NCI-H345 treated with DMSO at 0.1 percent for 48 hours (cell line): ENCODE results near the gene PLIN5.
"Not testable (repeated sequence)": the region's sequence is repeated elsewhere in the genome, so short reads cannot be mapped to it uniquely, and the experiment has no call there.

ENCODE experiments used
- DNase-seq: peaks from one replicate; lab custom pipeline; 2025; ENCODE audit not compliant: unreplicated experiment; lab: John Stamatoyannopoulos, UW

The PLIN5 gene

GRCh38 chr19:4543842-4544647 is 9.0 kb upstream of the PLIN5 start:
- DNase-seq: no peak

GRCh38 chr19:4542896-4543841 is 8.1 kb upstream of the PLIN5 start:
- no peak for DNase-seq

- DNase-seq: not testable (repeated sequence)
Measured at GRCh38 chr19:4541806-4542145, 6.8 kb upstream of the PLIN5 start.

GRCh38 chr19:4541114-4541805 is 6.2 kb upstream of the PLIN5 start:
- no peak for DNase-seq

GRCh38 chr19:4539693-4540581 is 4.9 kb upstream of the PLIN5 start, which contains the start of gene LRG1:
Gene LRG1 (minus strand): TSS chr19:4540036. CDS start chr19:4540013, 23 bp downstream.
- DNase-seq: no peak

- no peak for DNase-seq
Measured at GRCh38 chr19:4539169-4539692, 4.2 kb upstream of the PLIN5 start.

- no peak for DNase-seq
Measured at GRCh38 chr19:4538601-4538954, 3.6 kb upstream of the PLIN5 start.

- DNase-seq: no peak
Measured at GRCh38 chr19:4537953-4538600, 3.1 kb upstream of the PLIN5 start.

- no peak for DNase-seq
Measured at GRCh38 chr19:4536798-4537197, 1.8 kb upstream of the PLIN5 start.

GRCh38 chr19:4533835-4534424 is 1.1 kb downstream of the PLIN5 start:
- no peak for DNase-seq

- no peak for DNase-seq
Measured at GRCh38 chr19:4533334-4533733, 1.7 kb downstream of the PLIN5 start.

- DNase-seq: no peak
Measured at GRCh38 chr19:4531562-4532165, 3.4 kb downstream of the PLIN5 start.

GRCh38 chr19:4529924-4530522 is 5.0 kb downstream of the PLIN5 start:
- no peak for DNase-seq

GRCh38 chr19:4528843-4529242 is 6.2 kb downstream of the PLIN5 start:
- no peak for DNase-seq

GRCh38 chr19:4527377-4527776 is 7.6 kb downstream of the PLIN5 start:
- not testable (repeated sequence) for DNase-seq

- DNase-seq: no peak
Measured at GRCh38 chr19:4525563-4526002, 9.4 kb downstream of the PLIN5 start.

GRCh38 chr19:4524808-4525562 is 10.0 kb downstream of the PLIN5 start:
- DNase-seq: no peak
